HG03159 (cell line): ENCODE data around the gene PAPPA2.

ENCODE experiments used
- ATAC-seq: cut with Tn5 transposase; IDR thresholded peaks from one replicate; pipeline ENCODE4 v1.9.1; 2021; ENCODE audit warnings: mild to moderate bottlenecking, moderate library complexity; ENCODE audit not compliant: unreplicated experiment

PAPPA2 gene

DNA sequence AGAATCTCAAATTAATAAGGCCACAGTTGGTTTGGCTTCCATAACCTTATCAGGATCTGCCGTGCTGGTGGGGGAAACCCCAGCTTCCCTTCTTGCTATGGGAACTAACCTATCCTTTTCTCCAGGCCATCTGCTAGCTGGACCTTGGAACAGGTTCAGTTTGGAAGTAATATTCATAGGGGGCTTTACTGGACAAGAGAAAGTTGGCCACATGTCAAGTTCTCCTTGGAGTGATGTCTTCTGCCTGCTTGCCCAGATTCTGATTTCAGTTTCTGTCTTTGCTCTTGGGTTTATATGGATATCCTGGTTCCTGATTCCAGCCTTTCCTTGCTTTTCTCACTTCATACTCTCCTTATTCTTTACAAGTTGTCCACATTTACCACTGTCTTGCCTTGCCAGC is 421.9 kb downstream of the PAPPA2 start:
- ATAC-seq, result no peak

DNA sequence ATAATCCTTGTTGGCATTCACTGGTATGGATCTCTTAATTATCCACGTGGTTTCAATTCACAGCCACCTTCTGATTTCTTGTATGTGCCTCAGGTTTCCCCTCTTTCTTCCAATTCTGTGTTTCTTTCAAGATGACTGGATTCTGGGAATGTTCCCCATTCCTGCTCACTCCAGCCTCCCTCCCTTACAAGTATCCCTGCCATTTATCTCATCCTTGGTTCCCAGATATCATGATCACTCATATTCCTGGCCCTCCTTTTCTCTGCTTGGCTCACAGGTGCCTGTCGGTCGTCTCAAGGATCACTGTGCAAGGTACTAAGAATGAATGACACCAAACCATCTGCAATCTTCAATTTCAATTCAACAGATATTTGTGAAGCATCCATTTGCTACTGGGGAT is 422.4 kb downstream of the PAPPA2 start:
- no peak for ATAC-seq

DNA sequence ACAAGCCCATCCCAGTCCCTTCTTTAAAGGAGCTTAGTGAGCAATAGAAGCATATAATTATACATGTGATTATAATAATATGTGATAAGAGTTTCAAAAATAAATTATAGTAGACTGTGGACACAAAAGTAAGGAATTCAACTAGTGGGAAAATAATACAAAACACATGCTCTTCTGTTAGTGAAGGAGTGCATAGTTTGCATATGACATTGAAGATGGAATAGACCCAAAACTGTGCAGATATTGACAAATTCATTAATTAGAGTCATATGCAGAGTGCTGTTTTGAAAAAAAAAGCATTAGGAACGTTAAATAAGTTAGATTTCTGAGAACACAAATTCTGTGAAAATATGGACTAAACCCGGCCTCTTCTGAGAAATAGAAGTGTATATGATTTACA is 422.8 kb downstream of the PAPPA2 start:
- ATAC-seq, result no peak

DNA sequence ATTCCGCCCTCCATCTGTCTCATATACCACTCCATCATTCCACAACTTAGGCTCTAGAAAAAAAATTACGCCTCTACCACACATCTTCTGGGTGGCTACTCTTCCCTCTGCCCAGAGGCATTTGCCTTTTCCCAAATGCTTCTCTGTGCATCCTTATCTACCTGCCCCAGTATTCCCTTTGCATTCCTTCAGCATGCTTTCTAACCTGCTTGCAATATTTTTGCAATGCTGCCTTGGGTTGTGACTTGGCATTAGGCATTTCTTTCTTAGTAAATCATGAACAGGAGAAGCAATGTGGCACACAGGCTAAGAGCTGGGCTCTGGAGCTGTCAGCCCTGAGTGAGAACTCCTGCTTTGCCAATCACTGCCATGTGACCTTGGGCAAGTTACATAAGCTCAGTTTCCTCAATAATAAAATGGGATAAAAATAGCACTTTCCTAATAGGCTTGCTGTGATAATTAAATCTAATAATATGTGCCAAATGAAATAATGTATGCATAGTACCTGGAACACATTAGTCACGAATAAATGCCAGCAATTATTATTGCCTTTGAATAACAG is 425.6 kb downstream of the PAPPA2 start:
- ATAC-seq, result no peak

DNA sequence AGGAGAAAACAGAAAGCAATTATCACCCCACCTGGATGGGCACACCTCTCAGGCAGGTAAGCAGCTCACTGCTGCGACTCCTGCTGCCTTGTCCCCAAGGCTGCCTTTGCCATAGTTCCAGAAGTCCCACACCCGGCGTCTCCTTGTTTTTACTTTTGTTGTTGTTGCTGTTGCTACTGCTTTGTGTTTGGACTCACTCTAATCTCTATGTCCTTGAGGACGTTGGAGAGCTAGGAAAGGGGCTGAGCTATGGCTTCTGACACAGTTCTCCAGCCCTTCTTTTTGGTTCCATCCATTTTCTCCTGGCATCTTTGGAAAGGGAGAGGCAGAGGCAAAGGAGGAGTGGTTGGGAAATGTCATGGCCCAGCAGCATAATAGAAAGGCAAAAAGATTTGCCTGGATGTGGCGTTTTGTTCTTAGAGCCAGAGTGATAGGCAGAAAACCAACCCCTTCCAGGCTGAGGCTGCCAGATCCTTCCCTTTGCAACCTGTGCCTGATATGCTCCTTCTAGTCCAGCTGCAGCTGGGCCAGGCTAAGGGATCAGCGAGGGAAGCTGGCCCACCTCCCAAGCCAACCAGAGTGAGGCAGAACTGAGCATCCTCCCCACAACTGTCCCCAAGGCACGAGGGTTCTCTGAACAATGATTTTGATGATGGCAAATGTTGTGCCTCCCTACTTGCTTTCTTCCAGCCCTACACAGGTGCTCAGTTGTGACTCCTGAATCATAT is 430.8 kb downstream of the PAPPA2 start:
- ATAC-seq, result no peak

DNA sequence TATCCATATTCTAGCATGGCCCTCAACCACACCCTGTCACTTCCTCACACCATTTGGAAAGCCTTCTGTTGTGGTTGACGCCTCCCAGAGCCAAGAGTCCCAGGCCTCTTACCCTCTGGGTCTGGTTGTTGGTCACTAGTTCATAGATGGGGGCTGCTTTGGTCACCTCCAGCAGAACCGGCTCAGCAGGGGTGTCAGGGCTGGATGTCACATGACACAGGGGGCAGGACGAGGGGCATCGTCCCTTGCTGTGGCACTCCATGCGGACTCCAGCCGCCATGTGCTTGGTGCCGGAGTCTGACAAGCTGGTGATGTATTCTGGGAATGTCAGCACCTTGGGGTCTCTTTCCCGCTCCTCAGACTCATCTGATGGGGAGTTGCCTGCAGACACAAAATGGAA is 431.5 kb downstream of the PAPPA2 start:
- no peak for ATAC-seq
